HG03575 (cell line): ENCODE measurements around the gene KIAA1755.
"Not testable (repeated sequence)": the region's sequence is repeated elsewhere in the genome, so short reads cannot be mapped to it uniquely, and the experiment has no call there.

Experiments used
- ATAC-seq: cut with Tn5 transposase; IDR thresholded peaks from one replicate; pipeline ENCODE4 v1.9.1; 2021; ENCODE audit not compliant: unreplicated experiment, insufficient number of reproducible peaks, low FRiP score; ENCODE audit errors: extremely low read depth

The KIAA1755 gene

DNA sequence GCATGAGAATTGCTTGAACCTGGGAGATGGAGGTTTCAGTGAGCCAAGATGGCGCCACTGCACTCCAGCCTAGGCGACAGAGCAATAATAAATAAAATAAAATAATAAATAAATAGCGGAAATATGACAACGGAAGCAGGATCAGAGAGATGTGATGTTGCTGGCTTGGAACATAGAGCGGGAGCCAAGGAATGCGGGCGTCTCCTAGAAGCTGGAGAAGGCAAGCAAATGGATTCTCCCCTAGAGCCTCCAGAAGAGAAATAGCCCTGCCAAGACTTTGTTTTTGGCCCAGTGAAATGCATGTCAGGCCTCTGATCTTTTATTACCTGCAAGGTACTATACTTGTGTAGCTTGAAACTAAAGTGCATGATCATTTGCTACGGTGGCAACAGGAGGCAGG is 12.4 kb downstream of the KIAA1755 start:
- ATAC-seq, result no peak

DNA sequence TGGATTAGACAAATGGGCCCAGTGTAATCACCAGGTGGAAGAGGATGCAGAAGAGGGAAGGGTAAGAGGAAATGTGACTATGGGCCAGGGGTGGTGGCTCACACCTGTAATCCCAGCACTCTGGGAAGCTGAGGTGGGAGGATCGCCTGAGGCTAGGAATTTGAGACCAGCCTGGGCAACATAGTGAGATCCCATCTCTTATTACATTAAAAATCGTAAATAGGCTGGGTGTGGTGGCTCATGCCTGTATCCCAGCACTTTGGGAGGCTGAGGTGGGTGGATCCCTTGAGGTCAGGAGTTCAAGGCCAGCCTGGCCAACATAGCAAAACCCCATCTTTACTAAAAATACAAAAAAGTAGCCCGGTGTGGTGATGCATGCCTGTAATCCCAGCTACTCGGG is 12.8 kb downstream of the KIAA1755 start:
- not testable (repeated sequence) for ATAC-seq

- no peak for ATAC-seq
Observed at GRCh38 chr20:38247166-38247509, 13.4 kb downstream of the KIAA1755 start.

DNA sequence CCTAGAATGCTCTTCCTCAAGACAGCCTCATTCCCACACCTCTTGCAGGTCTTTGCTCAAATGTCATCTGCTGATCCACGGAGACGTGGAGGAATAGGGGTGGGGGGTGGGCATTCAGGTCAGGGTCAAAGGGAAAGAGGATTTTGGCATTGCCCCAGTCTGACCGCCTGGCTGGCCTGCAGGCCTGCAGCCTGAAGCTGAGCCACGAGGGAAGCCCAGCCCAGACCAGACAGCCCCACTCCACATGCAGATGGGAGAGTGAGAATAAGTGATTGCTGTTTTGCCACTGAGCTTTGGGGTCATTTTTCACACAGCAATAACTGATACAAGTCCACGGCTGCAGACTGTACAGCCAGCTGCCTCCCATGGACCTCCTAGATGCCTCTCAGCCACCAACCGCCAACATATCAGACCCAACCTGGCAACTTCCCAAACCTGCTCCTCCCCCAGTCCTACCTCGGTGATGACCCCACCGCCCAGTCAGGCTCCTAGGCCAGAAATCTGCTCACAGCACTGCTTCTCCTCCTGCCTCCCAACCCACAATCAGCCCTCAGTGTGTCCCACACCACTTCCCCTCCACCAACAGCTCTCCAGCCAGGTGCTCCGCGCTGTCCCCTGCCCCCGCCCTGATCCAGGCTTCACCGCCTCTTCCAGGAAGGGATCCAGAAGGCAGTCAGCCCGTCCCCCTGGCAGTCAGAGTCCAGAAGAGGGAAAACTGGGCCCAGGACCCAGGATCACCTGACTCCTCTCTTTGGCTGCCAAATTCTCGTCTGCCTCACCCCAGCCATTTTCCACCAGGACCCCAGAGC is 14.0 kb downstream of the KIAA1755 start:
- no peak for ATAC-seq

DNA sequence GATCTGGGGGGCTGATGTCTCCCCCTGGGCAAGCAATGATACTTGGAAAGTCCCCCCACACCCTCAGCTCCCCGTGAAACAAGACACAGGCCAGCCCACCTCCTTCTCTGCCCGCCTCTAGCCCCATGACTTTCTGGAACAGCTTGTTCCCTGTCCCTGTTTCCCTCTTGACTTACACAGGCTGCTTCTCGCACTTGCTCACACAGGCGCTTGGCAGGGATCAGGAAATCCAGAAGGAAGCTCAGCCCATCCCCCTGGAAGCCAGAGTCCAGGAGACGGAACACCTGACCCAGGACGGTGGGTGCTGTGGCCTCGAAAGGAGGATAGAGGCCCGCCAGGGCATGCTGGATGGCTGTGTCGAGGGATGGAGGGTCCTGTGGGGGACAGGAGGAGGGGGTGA is 14.8 kb downstream of the KIAA1755 start:
- ATAC-seq, result no peak

- ATAC-seq, result no peak
Observed at GRCh38 chr20:38243709-38244020, 16.9 kb downstream of the KIAA1755 start.

DNA sequence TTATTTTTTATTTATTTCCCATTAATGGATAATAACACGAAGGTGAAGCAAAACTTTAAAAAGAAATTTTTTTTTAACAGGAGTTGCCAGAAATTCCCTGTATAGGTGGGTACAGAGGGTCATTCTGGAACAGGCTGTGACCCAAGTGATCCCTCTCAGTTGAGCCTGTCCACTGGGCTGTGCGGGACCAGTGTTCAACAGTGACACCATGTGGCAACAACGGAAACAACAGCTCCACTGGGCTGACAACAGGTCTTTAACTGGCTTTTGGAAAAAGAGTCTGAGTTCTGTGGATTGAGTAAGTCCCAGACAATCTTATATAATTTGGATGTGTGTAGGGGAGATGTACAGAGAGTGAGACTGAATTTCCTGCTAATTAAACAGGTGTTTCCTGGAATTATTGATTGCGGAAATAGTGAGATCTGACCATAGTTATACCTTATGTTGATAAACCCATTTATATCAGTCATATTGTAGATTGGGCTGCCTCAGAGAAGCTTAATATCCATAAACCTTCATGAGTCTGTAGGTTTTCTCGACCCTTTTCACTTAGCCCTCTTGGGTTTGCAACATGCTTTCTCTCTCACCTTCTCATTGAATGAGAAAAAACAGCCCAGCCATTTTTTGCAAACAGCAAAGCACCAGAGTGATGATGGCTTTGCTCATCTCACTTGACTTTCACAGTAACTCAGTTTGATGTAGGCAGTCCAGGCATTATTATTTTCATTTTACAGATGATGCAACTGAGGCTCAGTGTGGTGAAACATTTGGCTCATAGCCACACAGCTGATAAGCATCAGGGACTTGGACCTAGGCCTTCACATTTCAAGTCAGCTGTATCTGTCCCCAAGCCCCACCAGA is 17.5 kb downstream of the KIAA1755 start:
- no peak for ATAC-seq

DNA sequence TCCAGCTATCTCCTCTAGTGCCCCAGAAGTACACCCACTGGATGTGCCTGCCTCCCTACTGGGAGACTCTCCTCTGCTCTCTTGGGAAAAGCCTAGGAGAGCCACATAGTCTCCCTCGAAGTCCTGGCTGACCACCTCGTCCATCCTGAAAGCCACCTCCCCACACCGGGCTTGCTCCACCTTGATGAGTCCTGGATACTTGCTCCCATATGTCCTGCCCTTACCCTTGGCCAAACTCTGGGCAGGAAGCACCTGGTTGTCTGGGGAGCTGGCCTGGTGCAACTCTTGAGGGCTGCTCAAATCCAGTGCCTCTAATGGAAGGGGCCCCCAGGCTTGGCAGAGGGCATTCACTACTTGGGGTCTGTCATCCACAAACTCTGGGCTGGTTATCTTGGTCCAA is 19.3 kb downstream of the KIAA1755 start:
- ATAC-seq, result no peak

DNA sequence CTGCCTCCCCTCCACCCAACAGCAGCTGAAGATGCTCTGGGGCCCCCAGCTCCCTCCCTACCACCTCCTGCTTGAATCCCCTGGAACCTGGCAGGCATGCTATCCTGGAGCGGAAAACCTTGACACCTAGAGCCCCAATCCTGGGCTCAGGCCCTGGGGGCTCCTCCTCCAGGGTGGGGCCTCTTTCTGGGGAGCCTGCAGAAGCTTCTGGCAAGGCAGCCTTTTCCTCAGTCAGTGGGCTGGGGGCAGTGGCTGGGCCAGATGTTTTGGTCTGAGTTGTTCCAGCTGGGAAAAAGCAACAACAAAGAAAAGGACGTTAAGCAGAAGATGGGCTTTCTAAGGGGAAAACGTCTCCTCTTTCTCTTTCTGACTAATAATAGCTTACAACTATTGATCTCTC is 21.1 kb downstream of the KIAA1755 start:
- ATAC-seq, result no peak

DNA sequence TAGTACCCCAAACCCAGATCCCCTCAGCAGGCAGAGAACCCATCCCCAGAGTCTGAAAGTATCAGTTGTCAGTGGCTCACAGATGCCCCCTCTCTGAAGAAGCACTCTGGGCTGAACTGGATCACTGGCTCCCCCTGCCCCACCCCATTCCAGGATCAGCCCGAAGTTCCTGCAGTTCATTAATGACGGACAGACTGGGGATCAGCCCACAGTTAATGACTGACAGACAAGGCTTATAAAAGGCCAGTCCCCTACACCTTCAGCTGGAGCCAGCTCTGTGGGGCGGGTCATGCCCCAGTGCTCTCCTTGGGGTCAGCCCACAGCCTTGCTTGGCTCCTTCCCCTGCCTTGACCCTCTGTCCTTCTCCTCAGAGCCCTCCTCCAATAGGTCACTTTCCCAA is 21.7 kb downstream of the KIAA1755 start:
- no peak for ATAC-seq

DNA sequence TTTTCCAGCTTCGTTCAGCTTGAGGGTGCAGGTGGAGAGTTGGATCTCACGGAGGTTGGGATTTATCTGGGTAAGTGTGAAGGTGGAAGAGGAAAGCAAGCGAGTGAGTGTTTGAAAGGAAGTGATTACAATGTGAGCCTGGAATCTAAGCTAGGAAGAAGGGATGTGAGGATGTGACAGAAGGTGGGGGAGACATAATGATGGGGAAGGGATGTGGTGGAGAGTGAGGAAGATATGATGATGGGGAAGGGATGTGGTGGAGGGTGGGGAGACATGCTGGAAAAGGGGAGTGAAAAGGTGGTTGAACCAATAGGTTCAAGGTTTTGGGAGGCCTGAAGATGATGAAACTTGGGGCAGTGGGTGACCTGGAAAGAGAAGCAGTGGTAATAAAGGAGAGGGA is 23.2 kb downstream of the KIAA1755 start:
- ATAC-seq, result no peak

GRCh38 chr20:38231531-38232121 is 28.9 kb downstream of the KIAA1755 start:
- no peak for ATAC-seq

GRCh38 chr20:38230957-38231526 is 29.5 kb downstream of the KIAA1755 start:
- ATAC-seq, result no peak

- ATAC-seq, result no peak
Observed at GRCh38 chr20:38230253-38230551, 30.3 kb downstream of the KIAA1755 start.

- ATAC-seq, result no peak
Observed at GRCh38 chr20:38229376-38230252, 30.9 kb downstream of the KIAA1755 start.

- ATAC-seq, result no peak
Observed at GRCh38 chr20:38228436-38228835, 32.1 kb downstream of the KIAA1755 start.

DNA sequence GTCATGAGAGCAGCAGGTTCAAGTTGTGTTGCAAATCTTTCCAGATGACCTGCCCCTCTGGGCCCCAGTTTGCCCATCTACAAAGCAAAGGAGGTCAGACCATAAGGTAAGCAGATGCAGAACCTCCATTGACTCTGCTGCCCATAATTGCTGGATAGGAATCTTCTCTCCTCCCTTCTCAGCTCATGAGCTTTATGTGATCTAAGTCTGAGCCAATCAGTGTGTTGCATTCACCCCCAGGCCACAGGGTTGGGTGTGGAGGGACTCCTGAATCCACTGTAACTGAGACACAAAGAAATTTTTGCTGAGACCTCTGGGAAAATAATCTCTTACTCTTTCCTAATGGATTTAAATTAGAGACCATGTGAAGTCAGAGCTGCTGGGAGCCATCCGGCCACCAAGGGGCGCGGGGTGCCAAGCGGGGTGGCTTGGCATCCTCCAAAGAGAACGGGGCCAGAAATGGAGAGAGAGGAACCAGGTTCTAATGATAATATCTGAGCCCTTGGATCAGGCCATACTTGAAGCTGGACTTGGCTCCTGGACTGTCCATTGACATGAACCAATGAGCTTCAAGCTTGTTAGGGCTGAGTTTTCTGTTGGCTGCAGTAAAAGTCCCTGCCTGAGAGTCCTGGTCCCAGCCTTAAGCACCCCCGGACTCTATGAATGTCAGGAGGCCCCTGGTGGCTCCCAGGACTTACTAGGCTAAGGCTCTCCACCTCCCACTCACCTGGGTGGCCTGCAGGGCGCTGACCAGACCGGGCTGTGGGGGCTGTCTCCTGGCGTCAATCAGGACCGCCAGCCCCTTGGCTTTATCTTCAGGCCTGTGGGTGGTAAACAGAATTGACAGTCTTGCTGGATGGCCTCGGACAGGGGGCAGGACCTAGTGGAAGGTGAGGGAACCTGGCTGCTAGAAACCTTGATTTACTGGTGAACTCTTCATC is 32.8 kb downstream of the KIAA1755 start:
- ATAC-seq, result no peak

DNA sequence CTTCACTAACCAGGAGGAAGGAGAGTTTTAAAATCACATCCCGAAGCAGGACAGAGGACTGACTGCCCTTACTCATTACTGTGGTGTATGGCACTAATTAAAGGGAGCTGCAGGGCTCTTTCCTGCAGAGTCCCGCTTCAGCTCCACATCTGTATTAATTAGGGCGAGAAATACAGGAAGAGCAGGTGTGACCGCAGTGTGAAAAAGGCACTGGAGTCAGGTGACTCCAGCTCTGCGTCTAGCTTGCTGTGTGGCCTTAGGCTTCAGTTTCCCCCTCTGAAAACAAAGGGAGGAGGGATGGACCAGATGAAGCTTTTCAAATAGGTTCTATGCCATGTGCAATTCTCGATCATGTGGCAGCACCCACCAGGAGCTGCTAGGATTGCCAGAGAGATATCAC is 34.0 kb downstream of the KIAA1755 start:
- ATAC-seq, result no peak
